GM12865 (cell line): ENCODE measurements around the gene ZDHHC5.
"Not testable (repeated sequence)": the region's sequence is repeated elsewhere in the genome, so short reads cannot be mapped to it uniquely, and the experiment has no call there.

Experiments used
- DNase-seq: peaks from one replicate; pipeline ENCODE4 v3.0.0; 2010; ENCODE audit warnings: low read depth
- H3K4me3 ChIP-seq: 2 replicates; pipeline ENCODE4 v1.5.1; 2011; ENCODE audit warnings: mild to moderate bottlenecking, low read depth, low read length, control low read depth
- CTCF ChIP-seq: IDR thresholded peaks from 2 replicates; pipeline ENCODE4 v1.5.1; 2011; ENCODE audit warnings: low read length, control low read depth, low read depth, inconsistent platforms; ENCODE audit not compliant: insufficient read depth; ENCODE audit errors: missing control alignments

The ZDHHC5 gene

GRCh38 chr11:57711414-57712255, 43.7 kb downstream of the ZDHHC5 start, which contains the start of gene MED19:
Gene MED19 (minus strand): TSS chr11:57712215. CDS start chr11:57712179, 36 bp downstream.
- peak; percentile 90 for DNase-seq

GRCh38 chr11:57712256-57713150, 44.6 kb downstream of the ZDHHC5 start, which contains the start of gene TMX2:
Gene TMX2 (plus strand): TSS chr11:57712593. CDS start chr11:57712619, 26 bp downstream.
- H3K4me3 ChIP-seq, result peak within 1 kb of the TSS; percentile 98
- DNase-seq, result peak; percentile 97
- no peak for TF ChIP-seq CTCF

More at GRCh38 chr11:57711414-57712255, 43.7 kb downstream of the ZDHHC5 start, which contains the start of gene MED19:
- peak within 1 kb of the TSS; percentile 98 for H3K4me3 ChIP-seq
- no peak for TF ChIP-seq CTCF

GRCh38 chr11:57713835-57714234, 45.9 kb downstream of the ZDHHC5 start:
- no peak for TF ChIP-seq CTCF
- H3K4me3 ChIP-seq, result peak overlapping the region; percentile 98
- DNase-seq, result no peak

- H3K4me3 ChIP-seq, DNase-seq: not testable (repeated sequence)
These were observed 48.8 kb downstream of the ZDHHC5 start for GRCh38 chr11:57716726-57717125.

GRCh38 chr11:57727185-57727584, 59.3 kb downstream of the ZDHHC5 start:
- no peak for DNase-seq
- no peak overlapping the region for H3K4me3 ChIP-seq
- TF ChIP-seq CTCF, result no peak

- no peak overlapping the region for H3K4me3 ChIP-seq
- TF ChIP-seq CTCF, result no peak
- no peak for DNase-seq
These were observed 60.9 kb downstream of the ZDHHC5 start for GRCh38 chr11:57728829-57729228.

GRCh38 chr11:57729479-57729878, 61.6 kb downstream of the ZDHHC5 start:
- H3K4me3 ChIP-seq, result no peak overlapping the region
- no peak for DNase-seq
- TF ChIP-seq CTCF, result no peak
